ENCODE measurements around the gene SALL1.

Gene SALL1

DNA sequence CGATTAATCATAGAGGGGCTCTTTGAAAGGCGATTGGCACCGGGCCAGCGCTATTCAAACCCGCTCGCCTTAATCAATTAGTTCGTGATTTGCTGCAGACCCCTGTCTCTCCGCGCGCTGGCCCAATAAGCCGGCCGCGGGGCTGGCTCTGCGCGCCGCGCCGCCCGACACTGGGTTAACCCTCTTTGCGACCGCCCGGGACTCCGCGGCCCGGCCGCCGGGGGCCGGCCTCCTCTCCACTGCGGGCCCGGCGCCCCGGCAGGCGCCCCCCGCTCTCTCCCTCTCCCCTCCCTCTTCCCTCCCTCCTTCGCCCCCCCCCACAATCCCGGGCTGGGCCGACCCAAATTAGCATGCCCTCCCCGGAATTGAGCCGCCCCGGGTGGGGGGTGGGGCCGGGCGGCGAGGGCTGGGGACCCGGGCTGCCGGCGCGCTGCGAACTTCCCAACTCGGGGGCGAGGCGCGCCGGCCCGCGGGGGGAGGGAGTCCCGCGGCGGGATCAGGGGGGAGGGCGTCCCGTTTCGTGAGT lies 428 bp upstream of the SALL1 start:
- Mint-ChIP-seq H3K4me3 (no peak overlapping the region), H3K4me1 (ENCODE audit: low read depth) (peaks cover 22% of the 10 kb centered on the region), H3K36me3 (no peaks in the 10 kb centered on the region), H3K9me3 (ENCODE audit: low read depth) (no peaks in the 10 kb centered on the region), H3K27me3 (peaks cover 44% of the 10 kb centered on the region), H3K27ac (no peak overlapping the region)

DNA sequence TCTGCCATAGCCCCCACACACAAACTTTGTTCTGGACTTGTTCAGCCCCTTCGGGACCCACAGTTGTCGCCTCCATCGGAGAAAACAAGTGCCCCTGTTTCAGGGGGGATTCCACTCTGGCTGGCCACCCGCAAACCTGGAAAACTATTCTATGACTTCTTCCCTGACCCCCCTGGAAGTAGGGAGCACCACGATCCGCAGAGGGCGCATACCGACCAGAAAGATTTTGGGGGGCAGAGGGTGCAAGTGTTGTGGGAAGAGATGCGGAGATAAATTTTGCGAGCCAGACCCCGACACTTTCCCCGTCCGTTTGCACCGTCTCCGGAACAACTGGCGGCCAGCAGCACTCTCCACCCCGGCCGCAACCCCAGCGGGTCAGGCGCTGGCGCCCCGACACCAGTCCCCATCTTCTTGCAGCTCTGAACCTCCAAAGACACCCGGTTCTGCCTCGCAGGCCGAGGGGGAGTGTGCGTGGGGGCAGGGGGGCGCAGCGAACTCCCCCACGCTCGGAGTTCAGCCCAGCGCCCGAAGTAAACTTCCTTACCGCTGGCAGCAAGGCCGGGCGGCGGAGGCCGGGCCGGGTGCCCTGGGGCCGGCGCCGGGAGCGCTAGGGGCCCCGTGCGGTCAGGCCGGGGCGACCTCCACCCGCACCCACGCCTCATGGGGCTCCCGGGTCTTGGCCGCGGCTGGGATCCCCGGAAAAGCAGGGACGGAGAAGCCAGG lies 744 bp downstream of the SALL1 start:
- Mint-ChIP-seq H3K36me3 (no peaks in the 10 kb centered on the region), H3K27ac (no peak overlapping the region), H3K4me1 (ENCODE audit: low read depth) (peaks cover 22% of the 10 kb centered on the region), H3K4me3 (no peak overlapping the region), H3K27me3 (peaks cover 45% of the 10 kb centered on the region), H3K9me3 (ENCODE audit: low read depth) (no peaks in the 10 kb centered on the region)

DNA sequence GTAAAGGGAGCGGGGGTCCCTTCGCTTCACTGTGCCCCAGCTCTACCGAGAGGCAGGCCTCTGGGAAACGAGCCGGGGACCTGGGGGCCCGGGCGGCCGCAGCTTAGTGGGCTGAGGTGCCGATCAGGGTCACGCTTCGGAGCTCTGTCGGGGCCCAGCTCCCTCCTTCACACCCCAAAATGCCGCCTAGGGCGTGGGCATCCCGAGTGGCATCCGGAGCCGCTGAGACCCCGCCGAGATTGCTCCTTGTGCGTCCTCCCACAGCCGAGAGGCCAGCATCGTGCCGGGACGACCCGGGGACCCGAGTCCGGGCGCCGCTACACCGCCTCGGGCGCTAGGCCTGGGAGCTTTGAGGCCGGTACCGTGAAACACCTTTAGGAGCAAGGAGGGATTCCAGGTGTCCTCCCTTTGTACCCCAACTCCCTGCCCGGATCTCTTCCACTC lies 1.3 kb downstream of the SALL1 start:
- H3K27ac Mint-ChIP-seq = no peak overlapping the region
- H3K27me3 Mint-ChIP-seq = peaks cover 41% of the 10 kb centered on the region
- peaks cover 19% of the 10 kb centered on the region for H3K4me1 Mint-ChIP-seq (ENCODE audit: low read depth)
- no peaks in the 10 kb centered on the region for H3K36me3 Mint-ChIP-seq
- no peaks in the 10 kb centered on the region for H3K9me3 Mint-ChIP-seq (ENCODE audit: low read depth)
- H3K4me3 Mint-ChIP-seq = no peak overlapping the region

DNA sequence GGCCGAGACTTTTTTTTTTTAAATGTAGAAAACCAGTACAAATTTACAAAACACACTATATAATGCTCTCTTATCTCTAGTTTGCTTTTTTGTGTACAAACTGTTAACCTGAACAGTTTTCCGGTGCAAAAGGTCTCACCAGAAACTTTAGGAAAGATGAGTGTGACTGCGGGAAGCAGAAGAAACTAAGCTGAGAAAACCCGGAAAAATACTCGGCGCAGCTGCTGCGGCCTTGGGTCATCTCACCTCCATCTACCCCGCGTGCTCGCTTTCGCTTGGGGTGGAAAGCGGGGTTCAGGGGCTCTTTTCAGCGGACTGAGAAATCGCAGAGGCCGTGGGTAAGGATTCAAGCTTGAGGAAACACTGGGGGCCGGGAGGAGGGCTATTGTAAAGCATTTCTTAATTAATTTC lies 1.8 kb downstream of the SALL1 start:
- Mint-ChIP-seq H3K4me3 (no peak overlapping the region), H3K36me3 (no peaks in the 10 kb centered on the region), H3K9me3 (ENCODE audit: low read depth) (no peaks in the 10 kb centered on the region), H3K27me3 (peaks cover 40% of the 10 kb centered on the region), H3K4me1 (ENCODE audit: low read depth) (peaks cover 18% of the 10 kb centered on the region), H3K27ac (no peak overlapping the region)

DNA sequence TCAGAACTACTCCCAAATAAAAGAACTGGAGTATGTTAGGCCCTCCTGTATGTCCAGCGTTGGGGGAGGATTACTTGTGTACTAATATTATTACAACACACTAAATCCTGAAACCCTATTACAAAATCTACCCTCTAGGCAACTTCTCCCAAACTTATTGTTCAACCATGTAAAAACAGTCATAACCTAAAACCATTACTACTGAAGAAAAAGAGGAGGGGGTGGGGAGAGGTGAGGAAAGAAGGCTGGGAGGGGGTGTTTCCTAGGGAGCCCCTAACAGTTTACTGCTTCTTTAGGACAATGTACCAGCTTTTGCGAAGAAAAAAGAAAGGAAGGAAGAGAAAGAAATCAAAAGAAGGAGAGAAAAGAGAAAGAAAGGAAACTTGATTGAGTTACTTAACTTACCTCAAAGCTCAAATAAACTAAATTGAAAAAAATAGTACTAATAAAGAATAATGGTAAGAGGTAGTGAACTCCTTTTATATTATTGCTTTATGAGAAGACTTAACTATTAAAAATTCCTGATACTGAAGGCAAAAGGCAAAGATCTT lies 2.3 kb downstream of the SALL1 start:
- peaks cover 16% of the 10 kb centered on the region for H3K4me1 Mint-ChIP-seq (ENCODE audit: low read depth)
- no peaks in the 10 kb centered on the region for H3K36me3 Mint-ChIP-seq
- no peak overlapping the region for H3K4me3 Mint-ChIP-seq
- no peaks in the 10 kb centered on the region for H3K9me3 Mint-ChIP-seq (ENCODE audit: low read depth)
- peaks cover 38% of the 10 kb centered on the region for H3K27me3 Mint-ChIP-seq
- H3K27ac Mint-ChIP-seq = no peak overlapping the region

DNA sequence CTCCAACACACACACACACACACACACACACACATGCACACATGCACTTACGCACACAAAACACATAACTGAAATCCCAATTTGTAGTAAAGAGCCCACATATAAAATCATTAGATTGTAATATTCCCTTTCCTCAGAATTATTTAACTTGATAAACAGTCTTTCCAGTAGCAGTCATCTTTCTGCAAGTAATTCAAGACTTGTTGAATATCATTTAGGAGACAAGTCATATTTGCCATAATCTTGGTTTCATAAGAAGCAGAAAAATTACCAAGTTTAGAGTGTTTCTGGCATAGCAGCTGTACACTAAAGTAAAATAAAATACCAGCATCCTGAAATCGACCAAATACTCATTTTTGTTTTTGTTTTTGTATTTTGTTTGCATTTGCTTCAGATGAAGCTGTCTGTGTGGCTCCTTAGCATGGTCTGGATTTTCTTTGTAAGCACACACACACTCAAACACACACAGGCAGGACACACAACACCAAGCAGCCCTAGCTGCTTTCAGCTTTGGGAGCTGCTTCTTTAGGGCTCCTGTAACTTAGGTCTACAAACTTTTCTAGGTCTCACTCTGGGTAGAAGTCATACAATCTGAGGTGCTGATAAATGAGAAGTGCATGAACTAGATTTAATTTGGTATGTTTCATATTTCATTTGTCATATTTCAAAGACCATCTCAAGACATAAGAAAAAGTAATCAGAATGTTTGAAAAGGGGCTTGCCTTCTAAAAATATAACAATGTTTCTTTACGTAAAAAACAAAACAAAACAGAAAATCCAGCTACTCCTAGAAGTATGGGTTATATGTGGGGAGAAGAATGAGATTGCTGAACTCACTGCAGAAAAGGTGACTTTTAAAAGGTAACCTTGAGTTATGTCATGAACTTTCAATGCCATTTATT lies 3.0 kb downstream of the SALL1 start:
- Mint-ChIP-seq H3K36me3 (no peaks in the 10 kb centered on the region), H3K27ac (no peak overlapping the region), H3K4me1 (ENCODE audit: low read depth) (peaks cover 10% of the 10 kb centered on the region), H3K9me3 (ENCODE audit: low read depth) (no peaks in the 10 kb centered on the region), H3K27me3 (peaks cover 31% of the 10 kb centered on the region), H3K4me3 (no peak overlapping the region)

DNA sequence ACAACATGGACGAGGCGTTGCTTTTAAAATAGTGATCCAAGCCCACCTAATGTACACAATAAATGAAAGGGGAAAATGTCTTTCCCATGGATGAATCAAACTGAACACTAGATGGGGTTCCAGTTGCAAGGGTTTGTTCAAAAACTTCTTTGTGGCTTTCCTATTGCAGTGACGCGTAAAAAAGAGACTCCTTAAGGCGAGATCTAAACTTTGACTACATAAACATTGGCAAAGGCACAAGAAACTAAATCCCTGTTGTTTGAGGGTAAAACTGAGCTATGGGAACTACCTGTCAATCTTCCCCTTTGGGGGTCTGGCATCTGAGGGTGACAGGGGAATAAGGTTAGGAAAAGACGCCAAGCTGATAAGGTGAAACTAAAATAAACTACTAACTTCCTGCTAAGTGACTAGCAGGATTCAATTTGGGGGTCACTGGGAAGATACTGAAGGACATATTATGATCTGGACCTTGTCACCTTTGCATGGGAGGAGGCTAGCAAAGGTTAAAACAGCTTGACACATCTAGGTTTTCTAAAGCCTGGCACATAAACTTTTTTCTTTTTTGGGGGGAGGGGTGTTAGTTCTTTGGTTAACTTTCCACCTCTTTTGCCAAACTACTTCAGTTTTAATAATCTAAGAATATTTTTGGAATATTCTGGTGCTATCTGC lies 4.7 kb downstream of the SALL1 start:
- Mint-ChIP-seq H3K36me3 (no peaks in the 10 kb centered on the region), H3K4me3 (no peak overlapping the region), H3K27ac (no peak overlapping the region), H3K27me3 (peaks cover 33% of the 10 kb centered on the region), H3K4me1 (ENCODE audit: low read depth) (peaks cover 6% of the 10 kb centered on the region), H3K9me3 (ENCODE audit: low read depth) (no peaks in the 10 kb centered on the region)

DNA sequence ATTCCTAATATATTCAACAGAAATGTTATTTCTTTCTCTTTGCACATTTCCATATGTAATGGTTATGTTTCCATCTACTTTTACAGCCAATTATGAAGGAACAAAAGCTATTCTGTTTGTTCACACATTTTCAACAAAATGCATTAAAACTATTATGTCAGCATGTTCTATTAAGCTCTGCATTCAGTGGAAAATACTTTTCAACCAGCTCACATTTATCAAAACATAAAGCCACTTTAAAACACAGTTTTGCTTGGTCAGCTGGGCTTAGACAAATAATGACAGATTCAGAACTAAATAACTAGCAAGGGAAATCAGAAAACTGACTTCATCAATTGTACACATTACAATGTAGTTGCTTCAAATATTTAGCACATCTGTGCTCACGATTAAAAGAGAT lies 6.9 kb downstream of the SALL1 start:
- Mint-ChIP-seq H3K36me3 (no peaks in the 10 kb centered on the region), H3K4me3 (no peak overlapping the region), H3K9me3 (ENCODE audit: low read depth) (no peaks in the 10 kb centered on the region), H3K27me3 (peaks cover 28% of the 10 kb centered on the region), H3K27ac (no peak overlapping the region), H3K4me1 (ENCODE audit: low read depth) (no peaks in the 10 kb centered on the region)

DNA sequence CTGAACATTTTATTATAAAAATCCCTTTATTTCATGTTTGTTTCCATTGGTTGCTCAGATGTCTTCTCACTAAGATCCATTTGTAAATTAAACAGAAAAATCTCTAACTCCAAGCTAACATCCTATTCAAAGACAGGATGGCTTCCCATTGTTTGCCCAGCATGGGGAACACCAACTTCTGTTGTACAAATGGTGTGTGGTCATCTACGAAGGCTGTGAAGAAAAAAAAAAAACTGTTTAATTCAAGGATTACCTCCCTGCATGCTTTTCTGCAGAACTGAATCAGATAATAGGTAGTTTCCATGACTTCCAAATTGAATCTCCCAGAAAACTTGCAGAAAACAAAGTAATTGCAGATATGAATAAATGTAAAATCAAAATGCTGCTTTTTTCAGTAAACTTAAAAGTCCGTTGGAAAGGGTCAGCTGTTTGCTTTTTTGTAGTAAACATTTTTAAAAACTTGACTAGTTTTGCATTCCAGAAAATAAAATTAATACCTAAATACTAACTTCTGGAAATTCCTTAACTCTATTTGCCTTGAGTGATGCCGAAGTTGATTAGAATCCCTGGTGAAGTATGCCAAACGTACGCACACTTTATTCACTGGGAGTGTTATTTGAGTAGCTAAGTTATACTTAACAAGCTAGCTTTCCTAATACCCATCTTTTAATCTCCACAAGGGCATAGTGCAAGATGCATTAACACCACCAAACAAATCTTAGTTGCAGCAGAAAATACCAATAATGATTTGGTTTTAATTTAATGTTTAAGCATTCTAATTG lies 7.7 kb downstream of the SALL1 start:
- H3K9me3 Mint-ChIP-seq (ENCODE audit: low read depth) = no peaks in the 10 kb centered on the region
- no peak overlapping the region for H3K27ac Mint-ChIP-seq
- peaks cover 20% of the 10 kb centered on the region for H3K27me3 Mint-ChIP-seq
- no peaks in the 10 kb centered on the region for H3K36me3 Mint-ChIP-seq
- no peak overlapping the region for H3K4me3 Mint-ChIP-seq
- H3K4me1 Mint-ChIP-seq (ENCODE audit: low read depth) = no peaks in the 10 kb centered on the region

DNA sequence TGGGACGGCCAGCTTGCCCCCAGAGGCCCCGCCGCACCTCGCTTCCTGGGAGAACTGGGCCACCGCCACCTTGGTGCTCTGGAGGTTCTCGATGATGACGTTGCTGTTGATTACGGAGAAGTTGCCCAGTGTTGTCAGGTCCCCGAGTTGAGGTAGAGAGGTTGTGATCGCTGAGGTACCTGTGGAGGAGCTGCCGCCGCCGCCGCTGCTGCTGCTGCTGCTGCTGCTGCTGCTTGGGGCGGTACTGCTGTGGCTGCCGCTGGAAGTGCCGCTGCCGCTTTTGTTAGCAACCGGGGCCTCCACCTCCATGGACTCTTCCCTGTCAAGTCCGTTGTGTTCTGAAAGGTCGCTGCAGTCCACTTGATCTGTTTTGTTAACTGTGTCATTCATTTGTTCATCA lies 9.5 kb downstream of the SALL1 start:
- no peaks in the 10 kb centered on the region for H3K36me3 Mint-ChIP-seq
- no peaks in the 10 kb centered on the region for H3K4me1 Mint-ChIP-seq (ENCODE audit: low read depth)
- no peak overlapping the region for H3K4me3 Mint-ChIP-seq
- H3K27me3 Mint-ChIP-seq = peaks cover 11% of the 10 kb centered on the region
- H3K9me3 Mint-ChIP-seq (ENCODE audit: low read depth) = no peaks in the 10 kb centered on the region
- no peak overlapping the region for H3K27ac Mint-ChIP-seq

DNA sequence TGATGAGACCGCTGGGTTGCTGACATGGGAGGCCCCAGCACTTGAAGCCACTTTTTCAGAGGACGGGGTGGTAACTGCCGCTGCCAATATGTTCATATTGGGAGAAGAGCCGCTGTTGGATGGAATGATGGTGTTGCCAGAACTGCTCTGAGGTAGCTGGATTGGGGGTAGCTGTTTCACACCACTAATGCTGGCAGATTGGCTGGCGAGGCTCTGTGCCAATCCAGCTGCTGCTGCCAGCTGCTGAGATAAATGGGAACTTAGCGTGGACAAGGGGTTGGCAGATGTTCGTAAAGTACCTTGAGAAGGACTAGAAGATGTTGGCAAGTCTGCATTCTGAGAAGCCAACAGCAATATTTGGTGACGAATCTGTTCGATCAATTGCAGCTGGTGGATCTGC lies 10.0 kb downstream of the SALL1 start:
- Mint-ChIP-seq H3K9me3 (ENCODE audit: low read depth) (no peaks in the 10 kb centered on the region), H3K27me3 (peaks cover 7% of the 10 kb centered on the region), H3K4me1 (ENCODE audit: low read depth) (no peaks in the 10 kb centered on the region), H3K27ac (no peak overlapping the region), H3K4me3 (no peak overlapping the region), H3K36me3 (no peaks in the 10 kb centered on the region)

DNA sequence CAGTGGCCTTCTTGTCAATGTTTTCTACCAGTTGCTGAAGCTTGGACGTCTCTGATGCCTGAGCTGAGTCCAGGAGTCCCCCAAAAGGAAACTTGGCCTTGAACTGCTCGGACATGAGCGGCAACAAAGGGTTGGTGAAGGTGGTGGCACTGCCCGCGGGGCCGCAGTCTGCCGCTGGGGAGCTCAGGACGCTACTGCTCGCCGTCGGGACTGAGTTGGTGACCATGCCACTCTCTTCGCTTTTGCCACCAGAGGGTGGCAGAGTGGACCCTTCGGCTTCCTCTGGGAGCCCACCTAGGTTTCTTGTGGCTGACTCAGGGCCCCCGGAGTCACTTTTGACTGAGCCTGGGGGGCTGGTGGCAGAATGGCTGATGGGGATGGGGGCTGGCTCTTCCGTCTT lies 11.0 kb downstream of the SALL1 start:
- Mint-ChIP-seq H3K36me3 (no peaks in the 10 kb centered on the region), H3K4me3 (no peak overlapping the region), H3K27me3 (peaks cover 11% of the 10 kb centered on the region), H3K4me1 (ENCODE audit: low read depth) (peaks cover under 1% of the 10 kb centered on the region), H3K27ac (no peak overlapping the region), H3K9me3 (ENCODE audit: low read depth) (peaks cover 2% of the 10 kb centered on the region)

DNA sequence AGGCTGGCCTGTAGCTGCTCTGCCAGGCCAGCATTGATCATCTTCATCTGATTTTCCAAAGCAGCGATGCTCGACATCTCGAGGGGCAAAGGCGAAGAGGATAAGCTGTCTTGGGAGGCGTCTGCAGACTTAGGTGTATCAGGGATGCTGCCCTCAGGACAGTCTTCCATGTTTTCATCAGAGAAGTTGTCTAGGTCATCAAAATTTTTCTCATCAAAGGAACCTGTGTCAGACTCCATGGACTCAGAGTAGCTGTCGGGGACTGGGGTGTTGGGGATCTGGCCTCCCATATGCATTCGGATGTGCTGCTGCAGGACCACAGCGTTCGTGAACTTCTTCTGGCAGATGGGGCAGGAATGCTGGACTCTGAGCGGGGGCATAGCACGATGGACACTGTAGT lies 11.5 kb downstream of the SALL1 start:
- Mint-ChIP-seq H3K27ac (no peak overlapping the region), H3K4me3 (no peak overlapping the region), H3K36me3 (no peaks in the 10 kb centered on the region)

DNA sequence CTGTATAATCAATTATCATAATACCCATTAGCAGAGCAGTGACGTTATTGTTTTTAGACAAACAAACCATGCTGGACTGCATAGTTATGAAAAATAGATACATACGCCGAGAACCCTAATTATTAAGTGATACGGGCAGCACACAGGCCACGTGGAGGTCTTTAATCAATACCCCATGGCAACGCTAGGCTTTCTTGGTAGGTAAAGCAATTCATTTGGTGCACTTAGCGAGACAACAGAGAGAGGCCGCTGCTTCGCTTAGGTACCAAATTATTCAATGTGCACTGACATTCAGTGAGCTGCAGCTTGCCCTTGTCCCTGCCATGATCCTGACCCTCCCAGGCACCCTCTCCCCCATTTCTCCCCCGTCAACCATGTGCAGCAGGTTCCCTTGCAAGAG lies 12.9 kb downstream of the SALL1 start:
- Mint-ChIP-seq H3K4me1 (ENCODE audit: low read depth) (peaks cover 2% of the 10 kb centered on the region), H3K9me3 (ENCODE audit: low read depth) (peaks cover 3% of the 10 kb centered on the region), H3K27ac (no peak overlapping the region), H3K27me3 (peaks cover 16% of the 10 kb centered on the region), H3K36me3 (no peaks in the 10 kb centered on the region), H3K4me3 (no peak overlapping the region)

More for the DNA sequence above, 11.5 kb downstream of the SALL1 start:
- peaks cover 3% of the 10 kb centered on the region for H3K9me3 Mint-ChIP-seq (ENCODE audit: low read depth)
- peaks cover 12% of the 10 kb centered on the region for H3K27me3 Mint-ChIP-seq
- peaks cover 2% of the 10 kb centered on the region for H3K4me1 Mint-ChIP-seq (ENCODE audit: low read depth)

Data from activated naive CD8-positive, alpha-beta T cell (primary cell).